NCI-H2227 (cell line): Measurements from ENCODE around the gene SLC35B4.
"Not testable (repeated sequence)": the region's sequence is repeated elsewhere in the genome, so short reads cannot be mapped to it uniquely, and the experiment has no call there.

Experiments used
- DNase-seq: peaks from one replicate; lab custom pipeline; 2025; ENCODE audit not compliant: unreplicated experiment; lab: John Stamatoyannopoulos, UW

SLC35B4 gene

DNA sequence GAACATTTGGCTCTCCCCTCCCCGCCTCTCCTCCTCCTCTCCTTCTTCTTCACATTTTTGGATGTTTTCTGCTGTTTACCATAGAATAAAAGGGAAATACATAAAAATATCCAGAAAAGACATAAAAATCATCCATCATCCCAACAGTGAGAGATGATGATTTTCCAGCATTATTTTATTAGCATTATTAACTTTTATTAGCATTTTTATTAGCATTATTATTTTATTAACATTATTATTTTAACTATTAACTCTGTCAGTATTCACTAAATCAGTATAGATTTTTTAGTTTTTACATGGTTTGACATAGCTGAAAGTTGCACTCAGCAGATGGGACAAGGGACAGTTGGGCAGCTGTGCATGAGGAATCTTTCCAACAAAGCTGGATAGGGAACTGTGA lies 16.2 kb upstream of the SLC35B4 start:
- no peak for DNase-seq

DNA sequence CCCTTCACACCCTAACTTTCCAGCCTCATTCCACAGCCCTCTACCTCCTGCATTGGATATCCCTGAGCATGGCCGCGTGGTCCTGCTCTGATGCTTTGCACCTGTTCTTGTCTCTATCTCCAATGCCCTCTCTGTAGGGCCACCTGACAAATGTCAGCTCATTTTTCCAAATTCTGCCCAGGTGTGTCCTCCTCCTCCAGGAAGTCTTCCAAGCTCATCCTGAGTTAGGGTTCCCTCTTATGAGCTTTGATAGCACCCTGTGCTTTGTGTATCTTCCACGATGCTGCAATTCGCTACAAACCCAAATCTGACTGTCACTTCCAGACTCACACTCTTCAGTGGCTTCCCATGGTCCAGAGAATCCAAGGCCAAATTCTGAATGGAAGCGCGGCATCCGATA lies 14.7 kb upstream of the SLC35B4 start:
- no peak for DNase-seq

DNA sequence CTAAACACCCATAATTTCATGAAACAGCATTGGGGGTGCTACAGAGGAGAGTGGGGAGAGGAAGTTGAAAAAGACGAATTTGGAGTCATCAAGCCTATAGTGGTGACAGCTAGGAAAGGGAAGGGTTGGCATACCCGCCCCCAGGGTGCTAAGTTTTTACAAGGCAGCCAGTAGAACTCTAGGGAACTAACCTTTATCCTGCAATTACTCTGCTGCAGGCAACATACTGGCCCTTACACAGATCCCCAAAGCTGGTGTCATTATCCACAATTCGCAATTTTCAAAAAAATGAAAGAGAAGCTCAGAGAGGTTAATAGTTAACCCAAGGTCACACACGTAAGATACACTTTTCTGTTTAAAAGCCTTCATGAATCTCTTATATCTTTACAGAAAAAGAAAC lies 14.2 kb upstream of the SLC35B4 start:
- DNase-seq, result no peak

DNA sequence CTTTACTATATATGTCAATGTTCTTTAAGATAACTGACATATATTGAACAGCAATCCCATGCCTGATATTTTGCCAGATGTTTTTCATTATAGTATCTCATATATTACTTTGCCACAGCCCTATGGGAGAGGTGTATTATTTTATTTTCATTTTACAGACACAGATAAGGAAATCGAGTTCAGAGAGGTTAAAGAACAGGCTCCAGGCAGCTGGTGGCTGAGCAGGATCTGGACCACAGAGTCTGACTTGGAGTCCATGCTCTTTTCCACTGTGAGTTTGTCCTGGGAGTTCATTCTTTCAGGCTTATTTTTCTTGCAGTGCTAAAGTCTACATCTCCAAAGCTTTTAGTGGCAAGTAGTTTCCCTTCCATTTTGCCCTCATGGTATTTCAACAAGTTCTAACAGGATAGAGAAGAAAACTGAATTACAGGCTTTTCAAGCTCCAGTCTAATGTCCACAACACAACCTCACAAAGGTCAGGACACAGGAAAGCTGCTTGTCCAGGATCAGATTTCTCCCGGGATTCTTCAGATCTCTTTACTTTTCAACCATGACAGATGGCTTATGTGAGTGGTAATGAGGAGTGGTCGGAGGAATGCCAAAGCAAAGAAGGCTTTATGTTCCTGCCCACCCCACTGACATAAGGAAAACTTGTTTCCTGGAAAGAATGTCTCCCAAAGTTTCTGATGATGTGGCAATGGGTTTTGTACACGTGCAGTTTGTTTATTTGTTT lies 13.1 kb upstream of the SLC35B4 start:
- no peak for DNase-seq

DNA sequence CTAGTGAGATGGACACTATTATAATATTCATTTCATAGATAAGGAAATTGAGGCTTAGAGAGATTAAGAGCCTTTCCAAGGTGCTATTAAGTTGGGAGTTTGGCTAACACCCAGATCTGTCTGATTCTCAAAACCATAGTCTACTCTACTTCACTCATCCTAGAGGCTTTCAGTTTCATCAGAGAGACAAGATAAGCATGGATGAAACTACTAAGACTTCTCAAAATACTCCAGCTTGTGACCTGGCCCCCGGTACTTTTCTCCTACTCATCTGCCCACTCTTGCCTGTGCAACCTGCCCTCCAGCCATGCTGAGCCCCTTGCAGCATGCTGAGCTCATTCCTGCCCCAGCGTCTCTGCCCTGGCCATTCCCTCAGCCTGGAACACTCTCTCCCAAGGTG lies 12.2 kb upstream of the SLC35B4 start:
- DNase-seq, result no peak

DNA sequence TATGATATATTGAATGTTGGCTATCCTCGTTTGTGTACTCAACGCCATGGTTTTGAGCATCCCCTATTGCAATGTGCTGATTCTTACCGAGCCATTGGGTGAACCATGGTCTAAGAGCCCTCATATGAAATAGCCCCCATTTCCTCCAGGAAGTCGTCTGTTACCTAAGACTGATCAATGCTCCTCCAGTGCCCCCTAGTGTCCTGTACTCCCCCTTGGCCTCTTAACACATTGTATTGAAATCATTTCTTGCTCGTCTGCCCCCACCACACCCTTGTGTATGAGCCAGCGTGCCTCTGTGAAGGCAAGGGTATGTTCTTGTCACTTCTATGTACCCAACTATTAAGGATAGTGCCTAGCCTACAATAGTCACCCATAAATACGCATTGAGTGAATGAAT lies 11.2 kb upstream of the SLC35B4 start:
- DNase-seq, result peak; percentile 67

DNA sequence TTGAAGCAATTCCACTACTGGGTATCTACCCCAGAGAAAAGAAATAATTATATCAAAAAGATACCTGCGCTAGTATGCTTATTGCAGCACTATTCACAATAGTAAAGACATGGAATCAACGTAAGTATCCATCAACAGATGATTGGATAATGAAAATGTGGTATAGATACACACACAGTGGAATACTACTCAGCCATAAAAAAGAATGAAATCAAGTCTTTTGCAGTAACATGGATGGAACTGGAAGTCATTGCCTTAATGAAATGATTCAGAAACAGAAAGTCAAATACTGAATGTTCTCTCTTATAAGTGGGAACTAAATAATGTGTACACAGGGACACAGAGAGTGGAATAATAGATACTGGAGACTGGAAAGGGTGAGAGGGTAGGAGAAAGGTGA lies 7.4 kb upstream of the SLC35B4 start:
- DNase-seq, result no peak

DNA sequence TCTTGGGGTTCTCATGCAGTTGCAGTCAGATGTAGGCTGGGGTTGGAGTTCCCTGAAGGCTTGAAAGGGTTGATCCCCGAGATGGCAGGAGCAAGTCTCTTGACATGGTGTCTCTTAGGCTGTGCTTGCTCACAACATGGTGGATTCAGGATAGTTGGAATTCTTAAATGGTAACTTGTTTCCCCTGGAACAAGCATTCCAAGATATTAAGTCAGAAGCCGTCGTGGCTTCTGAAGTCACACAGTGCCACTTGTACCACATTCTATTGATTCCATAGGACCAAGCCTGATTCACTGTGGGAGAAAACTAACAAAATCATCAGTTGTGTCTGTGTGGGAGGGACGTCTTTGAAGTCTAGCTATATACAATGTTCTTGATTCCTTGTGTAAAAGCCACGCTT lies 3.5 kb upstream of the SLC35B4 start:
- no peak for DNase-seq

DNA sequence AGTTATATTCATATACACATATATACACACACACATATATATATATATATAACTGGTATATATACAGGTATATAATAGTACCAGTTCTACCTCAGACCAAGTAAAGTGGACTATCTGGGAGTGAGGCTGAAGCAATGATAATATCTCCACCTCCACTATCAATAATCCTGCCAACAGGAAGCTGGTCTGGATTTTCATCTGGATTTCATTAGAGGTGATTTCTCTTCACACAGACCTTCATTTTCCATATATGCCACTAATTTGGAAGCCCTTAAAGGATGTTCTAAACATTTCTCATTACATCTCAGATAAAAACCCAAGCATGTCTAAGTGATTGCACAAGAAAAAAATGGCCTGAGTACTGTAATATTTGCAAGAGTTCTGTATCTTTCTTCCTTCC lies 1.7 kb upstream of the SLC35B4 start:
- DNase-seq, result no peak

DNA sequence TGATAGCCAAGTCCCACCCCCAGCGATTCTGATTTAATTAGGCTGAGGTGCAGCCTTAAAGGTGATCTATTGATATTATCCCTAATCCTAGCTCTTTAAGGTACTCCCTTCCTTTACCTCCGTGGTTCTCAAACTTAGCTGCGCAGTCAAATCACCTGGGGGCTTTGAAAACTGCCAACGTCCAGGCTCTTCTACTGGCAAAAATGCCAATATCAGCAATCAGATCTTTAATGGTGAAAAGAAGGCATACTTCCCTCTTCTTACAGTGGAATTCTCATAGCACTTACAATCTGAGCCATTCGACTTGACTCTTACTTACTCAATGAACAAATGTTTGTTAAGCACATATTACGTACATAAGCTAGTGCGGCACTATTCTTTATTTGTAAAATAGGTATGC lies 704 bp upstream of the SLC35B4 start:
- DNase-seq, result no peak

DNA sequence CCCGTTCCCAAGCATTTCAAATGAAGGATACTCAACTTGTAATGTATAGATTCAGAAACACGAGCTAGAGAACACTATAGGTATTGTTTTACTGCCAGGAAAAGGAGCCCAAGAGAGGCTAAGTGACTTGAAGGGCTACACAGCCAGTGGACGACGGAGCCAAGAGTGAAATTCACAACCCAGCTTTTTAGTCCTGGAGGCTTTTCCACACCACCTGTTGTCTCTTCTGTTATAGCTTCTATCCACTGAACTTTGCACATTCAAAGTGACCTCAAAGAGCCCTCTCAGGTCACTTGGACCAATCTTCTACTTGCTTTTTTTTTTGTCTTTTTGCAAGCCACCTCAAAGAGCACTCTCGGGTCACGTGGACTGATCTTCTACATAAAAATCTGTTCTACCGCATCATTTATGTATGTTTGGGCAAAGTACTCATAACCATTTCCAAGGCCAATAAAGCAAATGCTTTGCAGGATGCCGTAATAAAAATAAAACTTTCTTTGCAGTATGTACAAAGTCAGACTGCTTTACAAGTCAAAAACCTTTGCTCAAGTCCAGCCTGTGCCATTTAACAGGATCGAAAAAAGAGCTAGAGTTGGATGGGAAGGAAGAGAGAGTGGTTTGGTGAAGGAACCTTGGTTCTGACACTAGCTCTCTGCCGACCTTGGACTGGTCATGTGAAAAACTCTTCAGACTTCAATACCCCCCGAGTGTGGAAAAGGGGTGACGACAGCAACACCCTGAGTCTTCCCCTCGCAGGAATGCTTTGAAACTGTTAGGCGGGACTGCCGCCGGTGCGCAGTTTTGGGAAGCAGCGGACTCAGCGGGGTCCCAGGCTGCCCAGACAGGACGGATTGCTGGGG lies 821 bp downstream of the SLC35B4 start:
- DNase-seq, result no peak

DNA sequence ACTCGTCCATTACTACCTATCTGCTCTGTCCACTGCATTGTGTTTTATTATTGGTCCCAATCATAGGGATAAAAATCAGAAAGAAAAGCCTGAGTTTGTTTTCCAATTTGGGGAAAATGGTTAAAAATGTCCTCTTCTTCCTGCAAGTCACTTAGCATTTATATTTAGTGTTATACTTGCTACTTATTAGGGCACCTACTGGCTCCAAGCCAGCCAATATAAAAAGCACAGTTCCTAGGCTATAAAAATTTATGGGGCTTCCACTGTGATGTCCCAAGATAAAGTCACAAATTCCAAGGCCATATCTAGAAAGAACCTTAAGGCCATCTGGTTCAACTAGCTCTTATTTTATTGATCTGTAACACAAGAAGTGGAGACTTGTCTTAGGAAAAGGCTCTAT lies 3.2 kb downstream of the SLC35B4 start:
- no peak for DNase-seq

DNA sequence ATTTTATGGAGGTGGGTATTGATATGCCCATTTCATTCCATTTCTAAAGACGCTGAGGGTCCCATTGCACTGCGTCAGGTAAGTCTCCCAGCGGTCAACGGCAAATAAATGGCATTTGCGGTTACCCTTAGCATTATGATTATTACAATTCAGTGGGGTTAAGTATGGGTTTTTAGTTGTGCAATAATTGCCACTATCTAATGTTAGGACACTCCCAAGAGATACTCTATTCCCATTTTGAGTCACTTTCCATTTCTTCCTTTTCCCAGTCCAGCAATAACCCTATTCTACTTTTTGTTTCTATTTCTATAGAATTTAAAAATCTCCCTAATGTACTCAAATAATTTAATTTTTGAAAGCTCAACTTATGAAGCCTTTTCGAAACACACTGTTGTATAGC lies 4.0 kb downstream of the SLC35B4 start:
- no peak for DNase-seq

DNA sequence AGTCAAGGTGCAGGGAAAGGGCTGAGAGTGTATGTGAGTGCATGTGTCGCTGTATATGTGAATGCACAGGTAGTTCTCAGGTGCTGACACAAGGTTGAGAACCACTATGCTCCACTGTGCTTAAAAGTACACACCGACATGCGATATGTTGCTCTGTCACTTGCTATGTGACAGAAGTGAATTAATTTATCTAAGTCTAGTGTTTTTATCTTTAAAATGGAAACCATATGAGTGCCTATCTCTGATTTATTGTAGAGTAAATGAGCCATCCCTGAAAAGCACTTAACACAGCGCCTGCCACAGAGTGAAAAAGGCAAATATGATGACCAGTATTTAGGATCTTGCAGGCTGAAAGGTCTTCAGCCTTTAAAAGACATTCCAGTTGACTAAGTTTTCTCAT lies 4.9 kb downstream of the SLC35B4 start:
- no peak for DNase-seq

DNA sequence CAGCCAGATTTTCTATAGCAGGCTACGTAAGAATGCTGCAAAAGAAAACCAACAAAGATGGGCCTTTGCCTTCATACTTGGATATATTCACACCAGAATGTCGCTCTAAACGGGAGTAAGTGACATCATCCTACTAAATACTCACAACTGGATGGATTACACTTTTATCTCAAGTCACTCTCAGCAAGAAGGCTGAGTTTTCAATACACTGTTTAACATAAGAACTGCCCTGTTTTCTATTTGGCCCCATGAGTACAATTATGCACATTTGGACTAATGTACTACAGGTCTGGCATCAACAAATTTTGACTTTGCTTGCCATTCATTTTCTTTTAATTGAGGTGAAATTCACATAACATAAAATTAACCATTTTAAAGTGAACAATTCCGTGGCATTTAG lies 8.2 kb downstream of the SLC35B4 start:
- DNase-seq, result no peak

DNA sequence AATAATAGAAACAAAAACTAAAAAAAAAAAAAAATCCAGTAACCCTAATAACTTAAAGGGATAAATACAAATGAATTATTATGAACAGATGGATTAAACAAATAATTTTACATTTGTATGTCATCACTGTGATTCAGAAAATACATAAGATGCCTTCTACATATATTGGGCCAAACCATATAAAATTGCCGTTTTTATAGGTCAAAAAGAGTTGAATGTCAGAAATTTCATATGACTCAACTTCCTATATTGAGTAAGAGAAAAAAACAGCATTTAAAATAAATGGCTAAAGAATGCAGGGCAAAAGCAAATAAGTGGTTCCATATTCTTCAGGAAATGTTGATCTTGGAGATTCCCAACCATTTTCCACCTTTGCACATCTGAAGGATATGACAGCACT lies 9.4 kb downstream of the SLC35B4 start:
- DNase-seq, result no peak

DNA sequence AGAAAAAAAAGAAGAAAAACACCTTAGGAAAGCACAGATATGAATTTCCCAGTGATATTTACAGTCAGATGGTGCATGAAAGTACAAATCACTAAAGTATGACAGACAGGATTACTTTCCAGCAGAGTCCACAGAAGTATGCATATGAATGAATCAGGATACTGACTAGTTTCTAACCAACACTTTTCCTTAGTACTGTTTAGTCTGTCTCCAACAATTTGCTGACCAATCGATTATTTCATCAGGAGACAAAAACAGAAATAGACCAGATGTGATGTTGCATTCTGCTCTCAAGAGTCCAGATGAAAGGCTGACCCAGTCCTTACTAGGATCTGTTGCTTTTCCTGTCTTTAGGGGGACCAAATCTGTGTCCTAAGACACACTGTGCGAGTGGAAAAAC lies 14.6 kb downstream of the SLC35B4 start:
- no peak for DNase-seq

DNA sequence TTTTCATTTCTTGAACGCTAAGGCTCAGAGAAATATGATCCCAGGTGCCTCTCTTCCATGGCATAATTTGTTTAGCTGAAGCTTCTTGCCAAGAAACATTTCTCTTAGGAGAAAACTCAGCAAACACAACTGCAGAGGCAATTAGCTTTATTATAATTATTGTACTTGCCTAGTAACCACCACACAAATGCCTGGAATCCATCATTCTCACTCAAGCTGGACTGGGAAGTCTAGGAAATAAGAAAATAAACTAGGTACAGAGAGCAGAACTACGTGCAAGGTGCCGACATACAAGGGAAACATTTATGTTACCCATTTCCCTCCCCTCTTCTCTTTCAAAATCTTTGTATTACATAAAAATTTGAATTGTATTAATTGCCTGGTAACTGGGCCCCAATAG lies 15.1 kb downstream of the SLC35B4 start:
- no peak for DNase-seq

DNA sequence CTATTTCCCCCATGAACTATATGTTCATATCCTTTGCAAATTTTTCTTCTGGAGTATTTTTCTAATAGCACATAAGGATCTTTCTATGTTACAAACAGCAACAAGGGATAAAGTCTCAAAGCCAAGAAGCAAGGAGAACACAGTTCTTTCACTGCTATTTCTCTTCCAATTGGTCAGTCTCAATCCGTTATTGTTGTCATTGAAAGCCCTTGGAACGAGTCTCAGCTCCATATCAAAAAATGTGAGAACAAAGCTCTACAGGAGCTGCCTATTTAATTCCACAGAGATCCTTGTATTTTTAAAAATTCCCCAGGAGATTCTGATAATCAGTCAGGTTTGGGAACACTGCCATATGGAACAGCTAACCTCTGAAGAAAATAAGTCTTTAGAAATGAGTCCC lies 15.7 kb downstream of the SLC35B4 start:
- no peak for DNase-seq

DNA sequence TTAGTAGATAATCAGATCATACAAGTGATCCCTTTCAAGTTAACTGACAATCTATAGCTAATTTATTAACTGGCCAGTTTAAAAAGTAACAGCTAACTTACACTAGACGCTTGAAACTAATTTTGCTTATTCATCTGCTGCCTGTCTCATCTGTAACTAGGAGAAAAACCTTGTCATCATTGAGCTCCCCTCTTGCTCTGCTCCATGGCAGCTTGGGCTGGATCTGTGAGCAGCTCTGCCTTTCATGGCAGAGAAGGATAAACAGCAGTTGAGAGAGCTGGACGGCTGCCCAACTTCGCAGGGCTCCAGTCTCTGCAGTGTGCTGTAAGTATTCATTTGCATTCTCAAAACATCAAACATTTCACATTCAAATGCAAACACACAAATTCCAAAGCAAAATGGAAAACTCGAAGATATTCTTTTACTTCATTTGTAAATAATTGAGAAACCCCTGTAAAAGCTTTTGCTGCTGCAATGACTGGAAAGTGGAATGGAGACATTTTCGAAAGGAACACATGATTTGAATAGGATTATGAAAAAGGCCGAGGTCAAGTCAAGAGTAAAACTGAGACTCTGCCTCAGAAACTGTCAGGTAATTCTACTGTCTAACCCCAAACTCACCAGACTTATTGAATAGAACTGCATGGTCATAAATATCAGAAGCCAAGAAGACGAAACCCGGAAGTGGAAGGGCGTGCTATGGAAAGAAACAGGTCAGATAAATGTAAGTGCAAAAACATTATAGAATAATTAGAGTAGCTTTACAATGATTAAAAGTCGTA lies 17.6 kb downstream of the SLC35B4 start:
- DNase-seq, result peak; percentile 22

DNA sequence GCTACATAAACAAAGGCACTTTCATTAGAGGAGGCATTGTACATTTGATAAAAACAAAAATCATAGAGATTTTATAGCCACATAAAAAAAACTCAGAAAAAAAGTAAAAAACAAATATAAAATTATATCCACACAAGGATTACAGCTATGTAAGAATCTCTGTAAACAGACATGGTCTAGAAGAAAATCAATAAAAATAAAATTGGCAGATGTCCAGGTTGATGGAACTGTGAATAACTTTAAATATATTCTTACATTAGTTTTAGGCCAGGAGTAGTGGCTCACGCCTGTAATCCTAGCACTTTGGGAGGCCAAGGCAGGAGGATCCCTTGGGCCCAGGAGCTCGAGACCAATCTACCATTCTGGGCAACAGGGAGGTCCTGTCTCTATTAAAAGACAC lies 19.2 kb downstream of the SLC35B4 start:
- no peak for DNase-seq

DNA sequence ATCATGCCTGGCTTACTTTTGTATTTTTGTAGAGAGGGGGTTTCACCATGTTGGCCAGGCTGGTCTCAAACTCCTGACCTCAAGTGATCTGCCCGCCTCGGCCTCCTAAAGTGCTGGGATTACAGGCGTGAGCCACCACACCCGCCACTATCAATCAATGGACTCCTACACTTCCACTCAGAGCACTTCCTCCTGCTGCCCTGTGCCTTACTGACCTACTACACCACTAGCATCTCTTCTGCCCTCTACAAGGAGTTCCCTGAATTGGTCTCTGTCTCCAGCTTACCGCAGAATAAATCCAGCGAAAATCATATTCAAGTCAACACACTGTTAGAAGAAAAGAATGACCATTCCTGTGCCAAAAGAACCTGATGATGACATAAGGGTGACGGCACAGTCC lies 20.7 kb downstream of the SLC35B4 start:
- DNase-seq, result not testable (repeated sequence)
